Measurements from ENCODE around the gene IFI30.

IFI30 gene

DNA sequence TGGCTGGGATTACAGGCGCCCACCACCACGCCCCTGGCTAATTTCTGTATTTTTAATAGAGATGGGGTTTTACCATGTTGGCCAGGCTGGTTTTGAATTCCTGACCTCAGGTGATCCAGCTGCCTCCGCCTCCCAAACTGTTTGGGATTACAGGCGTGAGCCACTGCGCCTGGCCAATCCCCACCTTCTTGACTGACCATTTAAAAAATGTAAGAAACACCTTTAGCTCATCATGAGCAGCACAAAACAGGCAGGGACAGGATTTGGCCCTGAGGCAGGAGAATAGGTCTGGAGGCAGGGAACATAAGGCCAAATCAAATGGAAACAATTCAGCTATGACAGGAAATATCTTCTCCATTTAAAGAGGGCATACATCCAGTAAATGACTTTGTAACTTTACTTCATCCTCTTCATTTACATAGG lies 18.0 kb downstream of the IFI30 start:
- DNase-seq = peak; percentile 64
- H3K36me3 ChIP-seq = peaks cover 14% of the 10 kb centered on the region
- H3K27ac ChIP-seq = peak overlapping the region; percentile 71
- peak overlapping the region; percentile 64 for H3K4me3 ChIP-seq (ENCODE audit: low read depth, low read length)
- no peaks in the 10 kb centered on the region for H3K27me3 ChIP-seq (ENCODE audit: insufficient read depth, low read depth, severe bottlenecking)
- TF ChIP-seq, protein P1, sequence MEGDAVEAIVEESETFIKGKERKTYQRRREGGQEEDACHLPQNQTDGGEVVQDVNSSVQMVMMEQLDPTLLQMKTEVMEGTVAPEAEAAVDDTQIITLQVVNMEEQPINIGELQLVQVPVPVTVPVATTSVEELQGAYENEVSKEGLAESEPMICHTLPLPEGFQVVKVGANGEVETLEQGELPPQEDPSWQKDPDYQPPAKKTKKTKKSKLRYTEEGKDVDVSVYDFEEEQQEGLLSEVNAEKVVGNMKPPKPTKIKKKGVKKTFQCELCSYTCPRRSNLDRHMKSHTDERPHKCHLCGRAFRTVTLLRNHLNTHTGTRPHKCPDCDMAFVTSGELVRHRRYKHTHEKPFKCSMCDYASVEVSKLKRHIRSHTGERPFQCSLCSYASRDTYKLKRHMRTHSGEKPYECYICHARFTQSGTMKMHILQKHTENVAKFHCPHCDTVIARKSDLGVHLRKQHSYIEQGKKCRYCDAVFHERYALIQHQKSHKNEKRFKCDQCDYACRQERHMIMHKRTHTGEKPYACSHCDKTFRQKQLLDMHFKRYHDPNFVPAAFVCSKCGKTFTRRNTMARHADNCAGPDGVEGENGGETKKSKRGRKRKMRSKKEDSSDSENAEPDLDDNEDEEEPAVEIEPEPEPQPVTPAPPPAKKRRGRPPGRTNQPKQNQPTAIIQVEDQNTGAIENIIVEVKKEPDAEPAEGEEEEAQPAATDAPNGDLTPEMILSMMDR (IDR thresholded peaks at IDR 0.05; ENCODE audit: low read depth, low read length) = no peak
- no peaks in the 10 kb centered on the region for H3K9me3 ChIP-seq (ENCODE audit: severe bottlenecking)

- peak within 1 kb of the TSS; percentile 71 for H3K27ac ChIP-seq
Observed at GRCh38 chr19:18192673-18193387, 19.2 kb downstream of the IFI30 start, which contains the start of gene MPV17L2. Gene MPV17L2 (plus strand): TSS chr19:18193218. CDS start chr19:18193282, 64 bp downstream.

DNA sequence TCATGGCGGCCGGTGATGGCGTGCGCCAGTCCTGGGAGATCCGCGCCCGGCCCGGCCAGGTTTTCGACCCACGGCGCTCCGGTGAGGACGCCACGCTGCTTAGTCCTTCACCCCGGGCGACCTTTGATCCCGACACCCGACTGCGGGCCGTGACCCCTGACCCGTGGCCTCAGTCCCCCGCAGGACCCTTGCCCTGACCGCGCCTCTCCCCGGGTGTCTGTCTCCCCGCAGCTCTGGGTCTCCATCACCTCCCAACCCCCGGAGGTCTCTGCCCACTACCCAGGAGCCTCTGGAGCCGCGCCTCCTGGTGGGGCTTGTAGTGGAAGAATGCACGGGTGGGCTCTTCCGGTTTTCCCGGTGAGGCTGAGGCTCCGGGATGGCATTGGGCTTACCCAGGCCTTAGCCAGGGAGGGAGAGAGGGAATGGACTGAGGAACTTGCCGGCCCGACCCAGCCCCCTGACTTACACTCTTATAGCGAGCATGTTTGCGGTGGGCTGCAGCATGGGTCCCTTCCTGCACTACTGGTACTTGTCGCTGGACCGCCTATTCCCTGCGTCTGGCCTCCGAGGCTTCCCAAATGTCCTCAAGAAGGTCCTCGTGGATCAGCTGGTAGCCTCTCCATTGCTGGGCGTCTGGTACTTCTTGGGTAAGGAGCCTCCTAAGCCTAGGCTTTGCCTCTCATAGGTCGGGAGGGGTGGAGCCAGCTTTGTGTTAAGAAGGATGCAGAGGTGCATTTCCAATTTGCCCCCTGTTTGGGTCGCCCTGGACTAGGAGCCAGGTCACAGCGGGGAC lies 20.0 kb downstream of the IFI30 start:
- H3K27me3 ChIP-seq (ENCODE audit: insufficient read depth, low read depth, severe bottlenecking) = no peaks in the 10 kb centered on the region
- H3K9me3 ChIP-seq (ENCODE audit: severe bottlenecking) = no peaks in the 10 kb centered on the region
- no peak for DNase-seq
- TF ChIP-seq, protein P1 (IDR thresholded peaks at IDR 0.05; ENCODE audit: low read depth, low read length) = 0 out of 2 replicates have a peak, but pooled peaks have one; percentile 2
- peak overlapping the region; percentile 63 for H3K27ac ChIP-seq
- peak overlapping the region; percentile 45 for H3K4me3 ChIP-seq (ENCODE audit: low read depth, low read length)
- peaks cover 25% of the 10 kb centered on the region for H3K36me3 ChIP-seq

More at GRCh38 chr19:18192673-18193387, 19.2 kb downstream of the IFI30 start, which contains the start of gene MPV17L2:
- Histone ChIP-seq H3K36me3 (peaks cover 18% of the 10 kb centered on the region), H3K4me3 (ENCODE audit: low read depth, low read length) (peak within 1 kb of the TSS; percentile 64), H3K9me3 (ENCODE audit: severe bottlenecking) (no peaks in the 10 kb centered on the region), H3K27me3 (ENCODE audit: insufficient read depth, low read depth, severe bottlenecking) (no peaks in the 10 kb centered on the region)
- DNase-seq = peak; percentile 99
- TF ChIP-seq, protein P1 (IDR thresholded peaks at IDR 0.05; ENCODE audit: low read depth, low read length) = no peak

DNA sequence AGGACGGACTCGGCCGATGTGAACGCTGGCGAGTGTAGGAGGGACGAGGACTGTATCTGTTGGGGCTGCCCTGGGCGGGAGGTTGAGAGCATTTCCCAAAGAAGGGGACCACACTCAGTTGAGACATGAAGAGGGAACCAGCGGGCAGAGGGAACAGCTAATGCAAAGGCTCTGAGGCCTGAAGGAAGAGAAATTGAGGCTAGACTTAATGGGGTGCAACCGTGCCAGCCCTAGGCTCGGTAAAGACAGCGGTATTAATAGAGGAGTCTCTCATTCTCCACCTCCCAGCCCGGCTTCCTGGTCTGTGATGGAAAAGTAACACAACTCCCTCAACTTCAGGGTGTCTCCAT lies 20.5 kb downstream of the IFI30 start:
- TF ChIP-seq, protein P1 (IDR thresholded peaks at IDR 0.05; ENCODE audit: low read depth, low read length) = no peak
- DNase-seq = no peak
- no peaks in the 10 kb centered on the region for H3K27me3 ChIP-seq (ENCODE audit: insufficient read depth, low read depth, severe bottlenecking)
- no peak overlapping the region for H3K27ac ChIP-seq
- H3K4me3 ChIP-seq (ENCODE audit: low read depth, low read length) = no peak overlapping the region
- no peaks in the 10 kb centered on the region for H3K9me3 ChIP-seq (ENCODE audit: severe bottlenecking)
- peaks cover 31% of the 10 kb centered on the region for H3K36me3 ChIP-seq

DNA sequence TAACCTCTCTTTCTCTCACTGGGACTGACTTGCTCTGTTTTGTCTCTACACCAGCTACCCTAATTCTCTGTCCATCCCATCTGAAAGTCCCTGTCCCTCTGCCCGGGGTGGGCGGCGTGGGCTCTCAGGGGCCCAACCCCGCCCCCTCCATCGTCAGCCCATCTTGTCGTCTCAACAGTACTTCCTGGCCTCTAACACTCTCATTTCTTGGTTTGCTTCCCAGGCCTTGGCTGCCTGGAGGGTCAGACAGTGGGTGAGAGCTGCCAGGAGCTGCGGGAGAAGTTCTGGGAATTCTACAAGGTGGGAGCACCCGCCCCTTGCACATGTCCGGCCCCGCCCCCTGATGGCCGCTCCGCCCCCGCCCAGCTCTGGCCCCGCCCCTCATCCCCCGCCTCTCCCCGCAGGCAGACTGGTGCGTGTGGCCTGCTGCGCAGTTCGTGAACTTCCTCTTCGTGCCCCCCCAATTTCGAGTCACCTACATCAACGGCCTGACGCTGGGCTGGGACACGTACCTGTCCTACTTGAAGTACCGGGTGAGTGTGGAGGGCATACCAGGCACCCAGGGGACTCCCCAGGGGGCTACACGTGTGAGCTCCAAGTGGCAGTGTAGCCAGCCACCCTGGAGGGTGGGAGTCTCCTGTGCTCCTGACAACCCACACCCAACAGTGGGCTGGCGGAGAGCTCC lies 21.1 kb downstream of the IFI30 start:
- DNase-seq = no peak
- Histone ChIP-seq H3K27me3 (ENCODE audit: insufficient read depth, low read depth, severe bottlenecking) (no peaks in the 10 kb centered on the region), H3K36me3 (peaks cover 36% of the 10 kb centered on the region), H3K9me3 (ENCODE audit: severe bottlenecking) (no peaks in the 10 kb centered on the region), H3K27ac (no peak overlapping the region), H3K4me3 (ENCODE audit: low read depth, low read length) (no peak overlapping the region)
- TF ChIP-seq, protein P1 (IDR thresholded peaks at IDR 0.05; ENCODE audit: low read depth, low read length) = no peak

All from WERI-Rb-1 (cell line).